Liver (tissue), 9 donors: Measurements from ENCODE around the gene PLOD3. TPM values are rescaled to one million over a fixed set of nuclear protein-coding genes. Genes with fewer than 3 reads are reported as not detected.

Experiments
- DNase-seq: peaks from one replicate; pipeline ENCODE4 v3.0.0-alpha.2; 2017; ENCODE audit warnings: low spot score
- H3K27ac ChIP-seq, 2 donors: one replicate each; pipeline ENCODE4 v1.7.0; 2013; ENCODE audit warnings: inconsistent platforms in 2 of 2, low read length in 2 of 2, control low read depth in 1 of 2, low read depth in 1 of 2, mild to moderate bottlenecking in 1 of 2
- H3K27me3 ChIP-seq, 4 donors: one replicate each; pipeline versions ENCODE4 v1.6.1 to v1.7.0; 2013; ENCODE audit warnings: low read length in 3 of 4, inconsistent platforms in 1 of 4, mild to moderate bottlenecking in 1 of 4, moderate library complexity in 1 of 4; ENCODE audit not compliant: control insufficient read depth in 4 of 4, insufficient read depth in 4 of 4
- H3K36me3 ChIP-seq, 4 donors: one replicate each; pipeline versions ENCODE4 v1.6.1 to v1.7.0; 2013; ENCODE audit warnings: low read length in 3 of 4, mild to moderate bottlenecking in 3 of 4, low read depth in 1 of 4, moderate library complexity in 1 of 4; ENCODE audit not compliant: control insufficient read depth in 4 of 4, insufficient read depth in 3 of 4
- H3K4me1 ChIP-seq, 4 donors: one replicate each; pipeline versions ENCODE4 v1.6.1 to v1.7.0; 2013; ENCODE audit warnings: low read length in 3 of 4, mild to moderate bottlenecking in 3 of 4, moderate library complexity in 1 of 4; ENCODE audit not compliant: control insufficient read depth in 4 of 4, insufficient read depth in 4 of 4
- H3K4me3 ChIP-seq, 3 donors: one replicate each; pipeline versions ENCODE4 v1.6.1 to v1.7.0; 2013; ENCODE audit warnings: low read length in 3 of 3, control low read depth in 1 of 3, low read depth in 1 of 3, mild to moderate bottlenecking in 1 of 3
- H3K9ac ChIP-seq, 2 donors: one replicate each; pipeline ENCODE4 v1.7.0; 2013; ENCODE audit warnings: low read length in 2 of 2, mild to moderate bottlenecking in 2 of 2, moderate library complexity in 2 of 2, control low read depth in 1 of 2, low read depth in 1 of 2
- H3K9me3 ChIP-seq, 4 donors: one replicate each; pipeline versions ENCODE4 v1.6.1 to v1.7.0; 2013; ENCODE audit warnings: low read length in 3 of 4; ENCODE audit not compliant: control insufficient read depth in 4 of 4
- FOXA1 ChIP-seq: IDR thresholded peaks from 2 replicates; pipeline ENCODE4 v1.6.1; 2016; ENCODE audit warnings: antibody characterized with exemption
- GABPA ChIP-seq, 2 donors: IDR thresholded peaks in 1 of 2; conservative IDR thresholded peaks in 1 of 2; 2 replicates each; pipeline ENCODE4 v1.6.1; 2016; ENCODE audit warnings: antibody characterized with exemption in 2 of 2, mild to moderate bottlenecking in 1 of 2, moderate library complexity in 1 of 2
- HNF4A ChIP-seq, 2 donors: conservative IDR thresholded peaks; 2 replicates each; pipeline ENCODE4 v1.6.1; 2016; ENCODE audit warnings: antibody characterized with exemption in 2 of 2, mild to moderate bottlenecking in 2 of 2
- NR2F2 ChIP-seq: IDR thresholded peaks from 2 replicates; pipeline ENCODE4 v1.6.1; 2016; ENCODE audit warnings: antibody characterized with exemption
- RAD21 ChIP-seq, 2 donors: IDR thresholded peaks; 2 replicates each; pipeline ENCODE4 v1.6.1; 2016; ENCODE audit warnings: antibody characterized with exemption in 2 of 2, mild to moderate bottlenecking in 2 of 2
- RXRA ChIP-seq, 2 donors: IDR thresholded peaks; 2 replicates each; pipeline ENCODE4 v1.6.1; 2017 to 2018; ENCODE audit warnings: antibody characterized with exemption in 2 of 2, mild to moderate bottlenecking in 1 of 2
- SP1 ChIP-seq: IDR thresholded peaks from 2 replicates; pipeline ENCODE4 v1.6.1; 2018; ENCODE audit warnings: antibody characterized with exemption, mild to moderate bottlenecking
- TAF1 ChIP-seq: conservative IDR thresholded peaks from 2 replicates; pipeline ENCODE4 v1.6.1; 2016; ENCODE audit warnings: antibody characterized with exemption, mild to moderate bottlenecking
- YY1 ChIP-seq: IDR thresholded peaks from 2 replicates; pipeline ENCODE4 v1.6.1; 2016; ENCODE audit warnings: antibody characterized with exemption, mild to moderate bottlenecking
- WGBS: extraction: QIAGEN DNeasy Blood & Tissue Kit; methylation state at CpG from one replicate; pipeline ENCODE4 v1.1.7; 2013; 5-methylcytosine and 5-hydroxymethylcytosine counted together
- polyA plus RNA-seq, 2 donors: library from polyadenylated mRNA; stranded (reverse) in 1 of 2; unstranded in 1 of 2; fragments of 200-250 nt in 1 of 2; fragments of >200 nt in 1 of 2; fragmentation: Nextera tagmentation in 1 of 2; extraction: Ambion mirVana in 1 of 2; gene quantifications; one replicate each; pipeline versions ENCODE4 v1.2.1 to v1.2.3, GENCODE V29; 2013 to 2015
- total RNA-seq, 2 donors: library from RNA; depleted of rRNA; stranded (reverse); fragments of >200 nt; gene quantifications; one replicate each; pipeline ENCODE4 v1.2.3, GENCODE V29; 2014
- TF ChIP-seq, protein P1 (sequence below): IDR thresholded peaks from 2 replicates; pipeline ENCODE4 v1.6.1; 2016; ENCODE audit warnings: antibody characterized with exemption, mild to moderate bottlenecking
- TF ChIP-seq, protein P2 (sequence below): IDR thresholded peaks from 2 replicates; pipeline ENCODE4 v1.6.1; 2016; ENCODE audit warnings: antibody characterized with exemption
- TF ChIP-seq, protein P3 (sequence below): IDR thresholded peaks from 2 replicates; pipeline ENCODE4 v1.6.1; 2016; ENCODE audit warnings: antibody characterized with exemption
- TF ChIP-seq, protein P4 (sequence below): fragments of 150-350 bp; IDR thresholded peaks from 2 replicates; pipeline ENCODE4 v1.5.1; 2017; ENCODE audit warnings: improper control_type of control experiment, low read depth, low read length; ENCODE audit not compliant: missing input control
- donor health status: healthy.
- donor health status: healthy.
- donor health status: healthy.
- donor health status: healthy.
- donor health status: healthy.

PLOD3 gene
- total and polyA plus RNA-seq, 4 donors: 19.4 to 42.9 (median 27.7) TPM

DNA sequence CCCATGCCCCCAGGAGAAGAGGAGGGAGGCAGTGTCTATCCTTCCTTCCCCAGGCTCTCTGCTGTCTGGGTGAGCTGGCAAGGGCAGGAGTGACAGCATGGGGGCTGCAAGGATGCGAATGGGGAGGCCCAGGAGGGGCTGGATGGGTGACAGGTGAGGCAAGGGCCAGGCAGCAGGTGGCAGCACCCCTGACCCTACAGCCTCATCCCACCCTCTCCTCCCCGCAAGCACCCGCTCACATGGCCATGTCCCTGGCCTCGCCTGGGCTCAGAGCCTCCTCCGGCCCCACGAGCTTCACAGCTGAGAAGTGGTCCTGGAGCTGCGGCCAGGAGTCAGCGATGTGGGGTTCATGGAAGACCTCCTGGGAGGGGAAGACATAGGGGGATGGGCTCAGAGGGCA lies 5.4 kb downstream of the PLOD3 start (continued):
- TF ChIP-seq, protein P1, sequence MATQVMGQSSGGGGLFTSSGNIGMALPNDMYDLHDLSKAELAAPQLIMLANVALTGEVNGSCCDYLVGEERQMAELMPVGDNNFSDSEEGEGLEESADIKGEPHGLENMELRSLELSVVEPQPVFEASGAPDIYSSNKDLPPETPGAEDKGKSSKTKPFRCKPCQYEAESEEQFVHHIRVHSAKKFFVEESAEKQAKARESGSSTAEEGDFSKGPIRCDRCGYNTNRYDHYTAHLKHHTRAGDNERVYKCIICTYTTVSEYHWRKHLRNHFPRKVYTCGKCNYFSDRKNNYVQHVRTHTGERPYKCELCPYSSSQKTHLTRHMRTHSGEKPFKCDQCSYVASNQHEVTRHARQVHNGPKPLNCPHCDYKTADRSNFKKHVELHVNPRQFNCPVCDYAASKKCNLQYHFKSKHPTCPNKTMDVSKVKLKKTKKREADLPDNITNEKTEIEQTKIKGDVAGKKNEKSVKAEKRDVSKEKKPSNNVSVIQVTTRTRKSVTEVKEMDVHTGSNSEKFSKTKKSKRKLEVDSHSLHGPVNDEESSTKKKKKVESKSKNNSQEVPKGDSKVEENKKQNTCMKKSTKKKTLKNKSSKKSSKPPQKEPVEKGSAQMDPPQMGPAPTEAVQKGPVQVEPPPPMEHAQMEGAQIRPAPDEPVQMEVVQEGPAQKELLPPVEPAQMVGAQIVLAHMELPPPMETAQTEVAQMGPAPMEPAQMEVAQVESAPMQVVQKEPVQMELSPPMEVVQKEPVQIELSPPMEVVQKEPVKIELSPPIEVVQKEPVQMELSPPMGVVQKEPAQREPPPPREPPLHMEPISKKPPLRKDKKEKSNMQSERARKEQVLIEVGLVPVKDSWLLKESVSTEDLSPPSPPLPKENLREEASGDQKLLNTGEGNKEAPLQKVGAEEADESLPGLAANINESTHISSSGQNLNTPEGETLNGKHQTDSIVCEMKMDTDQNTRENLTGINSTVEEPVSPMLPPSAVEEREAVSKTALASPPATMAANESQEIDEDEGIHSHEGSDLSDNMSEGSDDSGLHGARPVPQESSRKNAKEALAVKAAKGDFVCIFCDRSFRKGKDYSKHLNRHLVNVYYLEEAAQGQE: no peak

DNA sequence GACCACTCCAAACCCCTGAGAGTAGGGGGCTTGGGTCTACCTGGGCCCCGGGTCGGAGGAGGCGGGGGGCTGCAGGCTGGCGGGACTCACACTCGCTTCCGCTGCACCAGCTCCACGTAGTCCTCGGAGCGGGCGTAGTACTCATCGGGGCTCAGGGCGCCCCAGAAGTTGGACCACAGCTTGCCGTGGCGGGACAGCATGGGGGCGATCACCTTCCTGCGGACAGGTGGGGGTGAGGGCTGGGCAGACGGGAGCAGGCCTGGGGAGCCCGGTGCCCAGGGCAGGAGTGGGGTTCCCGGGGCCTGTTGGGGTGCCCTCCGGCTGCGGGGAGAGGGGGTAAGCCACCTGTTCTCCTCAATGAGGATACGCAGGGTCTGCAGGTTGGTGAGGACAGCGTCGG lies 5.9 kb downstream of the PLOD3 start:
- no peaks in the 10 kb centered on the region for H3K9me3 ChIP-seq
- no peak for DNase-seq
- H3K27me3 ChIP-seq: no peaks in the 10 kb centered on the region
- TF ChIP-seq GABPA (IDR thresholded peaks at IDR 0.05 in 1 of 2, conservative IDR thresholded peaks at IDR 0.05 in 1 of 2): no peak
- TF ChIP-seq HNF4A (conservative IDR thresholded peaks at IDR 0.05): no peak
- TF ChIP-seq TAF1: no peak
- TF ChIP-seq FOXA1: no peak
- TF ChIP-seq RAD21 (IDR thresholded peaks at IDR 0.05): no peak
- TF ChIP-seq, protein P2, sequence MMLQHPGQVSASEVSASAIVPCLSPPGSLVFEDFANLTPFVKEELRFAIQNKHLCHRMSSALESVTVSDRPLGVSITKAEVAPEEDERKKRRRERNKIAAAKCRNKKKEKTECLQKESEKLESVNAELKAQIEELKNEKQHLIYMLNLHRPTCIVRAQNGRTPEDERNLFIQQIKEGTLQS: no peak
- H3K4me1 ChIP-seq: peaks cover 4 to 16% (median 11%) of the 10 kb centered on the region in 4 donors
- peaks cover 12 to 39% (median 22%) of the 10 kb centered on the region in 4 donors for H3K36me3 ChIP-seq
- WGBS: 96% methylated on average over 24 of the region's 24 CpGs
- no peak overlapping the region for H3K27ac ChIP-seq
- H3K9ac ChIP-seq: no peak overlapping the region
- H3K4me3 ChIP-seq: no peak overlapping the region

DNA sequence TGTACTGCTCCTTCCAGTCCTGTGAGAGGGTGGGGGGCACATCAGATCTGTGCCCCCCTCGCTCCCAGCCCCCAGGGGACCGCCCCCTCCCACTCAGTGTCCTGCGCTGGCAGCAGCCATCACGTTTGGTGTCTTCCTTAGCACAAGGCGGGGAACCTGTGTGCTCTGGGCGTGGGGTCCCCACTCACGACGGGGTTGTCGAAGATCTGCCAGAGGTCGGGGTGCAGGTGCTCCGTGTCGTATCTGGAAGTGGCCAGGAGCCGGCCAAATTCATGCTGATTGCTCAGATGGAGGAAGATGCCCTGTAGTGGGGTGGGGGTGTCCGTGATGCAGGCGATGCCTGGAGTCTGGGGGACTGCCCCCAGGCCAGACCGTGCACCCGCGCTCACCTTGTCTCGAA lies 7.2 kb downstream of the PLOD3 start:
- Histone ChIP-seq H3K27ac (no peak overlapping the region), H3K4me3 (no peak overlapping the region), H3K36me3 (peaks cover 12 to 48% (median 25%) of the 10 kb centered on the region in 4 donors), H3K27me3 (no peaks in the 10 kb centered on the region), H3K9ac (no peak overlapping the region), H3K4me1 (peaks cover 0 to 5% (median 4%) of the 10 kb centered on the region in 4 donors), H3K9me3 (no peaks in the 10 kb centered on the region)
- TF ChIP-seq, protein P3, sequence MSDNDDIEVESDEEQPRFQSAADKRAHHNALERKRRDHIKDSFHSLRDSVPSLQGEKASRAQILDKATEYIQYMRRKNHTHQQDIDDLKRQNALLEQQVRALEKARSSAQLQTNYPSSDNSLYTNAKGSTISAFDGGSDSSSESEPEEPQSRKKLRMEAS: no peak
- TF ChIP-seq, protein P2: no peak
- TF ChIP-seq RAD21 (IDR thresholded peaks at IDR 0.05): no peak
- no peak for TF ChIP-seq SP1
- TF ChIP-seq RXRA (IDR thresholded peaks at IDR 0.05): no peak
- no peak for TF ChIP-seq FOXA1
- TF ChIP-seq TAF1: no peak
- TF ChIP-seq NR2F2: no peak
- no peak for TF ChIP-seq YY1
- DNase-seq: no peak
- WGBS: 96% methylated on average over 19 of the region's 19 CpGs

DNA sequence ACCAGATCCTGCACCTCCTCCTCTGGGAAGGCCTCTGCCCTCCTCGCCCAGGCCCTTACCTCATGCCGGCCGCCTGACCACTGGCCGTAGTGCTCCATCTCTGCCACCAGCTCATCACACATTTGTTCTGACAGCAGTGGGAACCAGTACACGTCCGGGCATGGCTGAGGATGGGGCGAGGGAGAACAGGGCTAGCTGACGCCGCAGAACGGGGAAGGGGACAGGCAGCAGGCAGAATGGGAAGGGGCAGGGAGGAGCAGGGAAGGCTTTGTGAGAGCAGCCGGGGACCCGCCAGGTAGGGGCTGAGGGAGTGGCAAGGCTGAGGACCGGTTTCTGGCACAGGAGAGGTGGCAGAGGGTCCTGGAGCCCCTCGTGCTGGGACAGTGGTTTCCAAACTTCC lies 8.6 kb downstream of the PLOD3 start:
- 97% methylated on average over 14 of the region's 14 CpGs for WGBS
- DNase-seq: no peak
- H3K4me3 ChIP-seq: no peak overlapping the region
- TF ChIP-seq RAD21 (IDR thresholded peaks at IDR 0.05) (no peak), HNF4A (conservative IDR thresholded peaks at IDR 0.05) (no peak), SP1 (no peak), RXRA (IDR thresholded peaks at IDR 0.05) (no peak)
- TF ChIP-seq, protein P4, sequence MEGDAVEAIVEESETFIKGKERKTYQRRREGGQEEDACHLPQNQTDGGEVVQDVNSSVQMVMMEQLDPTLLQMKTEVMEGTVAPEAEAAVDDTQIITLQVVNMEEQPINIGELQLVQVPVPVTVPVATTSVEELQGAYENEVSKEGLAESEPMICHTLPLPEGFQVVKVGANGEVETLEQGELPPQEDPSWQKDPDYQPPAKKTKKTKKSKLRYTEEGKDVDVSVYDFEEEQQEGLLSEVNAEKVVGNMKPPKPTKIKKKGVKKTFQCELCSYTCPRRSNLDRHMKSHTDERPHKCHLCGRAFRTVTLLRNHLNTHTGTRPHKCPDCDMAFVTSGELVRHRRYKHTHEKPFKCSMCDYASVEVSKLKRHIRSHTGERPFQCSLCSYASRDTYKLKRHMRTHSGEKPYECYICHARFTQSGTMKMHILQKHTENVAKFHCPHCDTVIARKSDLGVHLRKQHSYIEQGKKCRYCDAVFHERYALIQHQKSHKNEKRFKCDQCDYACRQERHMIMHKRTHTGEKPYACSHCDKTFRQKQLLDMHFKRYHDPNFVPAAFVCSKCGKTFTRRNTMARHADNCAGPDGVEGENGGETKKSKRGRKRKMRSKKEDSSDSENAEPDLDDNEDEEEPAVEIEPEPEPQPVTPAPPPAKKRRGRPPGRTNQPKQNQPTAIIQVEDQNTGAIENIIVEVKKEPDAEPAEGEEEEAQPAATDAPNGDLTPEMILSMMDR: no peak
- TF ChIP-seq, protein P1: no peak

More for the DNA sequence above, 8.6 kb downstream of the PLOD3 start:
- Histone ChIP-seq H3K4me1 (no peaks in the 10 kb centered on the region), H3K27me3 (no peaks in the 10 kb centered on the region), H3K9me3 (no peaks in the 10 kb centered on the region), H3K36me3 (peaks cover 12 to 48% (median 25%) of the 10 kb centered on the region in 4 donors), H3K9ac (no peak overlapping the region), H3K27ac (no peak overlapping the region)
